SH-SY5Y (cell line): ENCODE data around the gene PCK2.

Source experiments
- GATA2 ChIP-seq: IDR thresholded peaks from 2 replicates; pipeline ENCODE4 v1.6.1; 2011; ENCODE audit warnings: mild to moderate bottlenecking, low read depth, low read length
- GATA3 ChIP-seq: IDR thresholded peaks from 2 replicates; pipeline ENCODE4 v1.6.1; 2011; ENCODE audit warnings: low read depth, mild to moderate bottlenecking, low read length, moderate library complexity

Gene PCK2

GRCh38 chr14:24070285-24071143 lies 23.6 kb upstream of the PCK2 start:
- no peak for TF ChIP-seq GATA3
- TF ChIP-seq GATA2: no peak

DNA sequence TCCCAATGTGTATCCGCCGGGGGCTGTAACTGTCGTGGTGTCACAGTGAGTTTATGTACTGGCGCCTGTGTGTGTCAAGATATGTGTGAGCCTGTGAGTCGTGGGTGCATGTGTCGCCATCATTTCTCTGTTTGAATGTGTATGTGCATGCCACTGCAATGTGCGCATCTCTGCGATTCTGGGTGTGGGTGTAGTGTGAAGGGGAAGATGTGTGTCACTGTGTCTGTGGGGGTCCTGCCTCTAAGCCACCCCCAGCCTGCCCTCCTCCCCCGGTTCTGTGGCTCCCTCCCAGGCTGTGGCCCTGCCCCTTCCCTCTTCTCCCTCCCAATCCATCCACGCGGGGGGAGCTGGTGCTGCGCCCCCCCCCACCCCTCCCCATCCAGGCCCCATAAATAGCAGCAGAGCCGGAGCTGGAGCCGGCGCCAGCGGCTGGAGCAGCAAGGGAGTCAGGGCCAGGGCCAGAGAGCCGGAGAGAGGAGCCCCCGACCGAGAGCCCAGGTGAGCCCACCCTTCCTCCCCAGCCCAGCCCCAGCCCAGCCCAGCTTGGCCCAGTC lies 22.9 kb upstream of the PCK2 start, which contains the start of gene CPNE6:
TSS of gene CPNE6 (plus strand) at position 419 of the 554 bp plus-strand sequence. CDS start 1,375 bp downstream, outside the sequence.
- TF ChIP-seq GATA2 (no peak), GATA3 (no peak)

GRCh38 chr14:24071836-24072430 lies 22.2 kb upstream of the PCK2 start:
- TF ChIP-seq GATA2: no peak
- no peak for TF ChIP-seq GATA3

- TF ChIP-seq GATA3 (no peak), GATA2 (no peak)
These were observed 21.7 kb upstream of the PCK2 start for GRCh38 chr14:24072436-24072835.

DNA sequence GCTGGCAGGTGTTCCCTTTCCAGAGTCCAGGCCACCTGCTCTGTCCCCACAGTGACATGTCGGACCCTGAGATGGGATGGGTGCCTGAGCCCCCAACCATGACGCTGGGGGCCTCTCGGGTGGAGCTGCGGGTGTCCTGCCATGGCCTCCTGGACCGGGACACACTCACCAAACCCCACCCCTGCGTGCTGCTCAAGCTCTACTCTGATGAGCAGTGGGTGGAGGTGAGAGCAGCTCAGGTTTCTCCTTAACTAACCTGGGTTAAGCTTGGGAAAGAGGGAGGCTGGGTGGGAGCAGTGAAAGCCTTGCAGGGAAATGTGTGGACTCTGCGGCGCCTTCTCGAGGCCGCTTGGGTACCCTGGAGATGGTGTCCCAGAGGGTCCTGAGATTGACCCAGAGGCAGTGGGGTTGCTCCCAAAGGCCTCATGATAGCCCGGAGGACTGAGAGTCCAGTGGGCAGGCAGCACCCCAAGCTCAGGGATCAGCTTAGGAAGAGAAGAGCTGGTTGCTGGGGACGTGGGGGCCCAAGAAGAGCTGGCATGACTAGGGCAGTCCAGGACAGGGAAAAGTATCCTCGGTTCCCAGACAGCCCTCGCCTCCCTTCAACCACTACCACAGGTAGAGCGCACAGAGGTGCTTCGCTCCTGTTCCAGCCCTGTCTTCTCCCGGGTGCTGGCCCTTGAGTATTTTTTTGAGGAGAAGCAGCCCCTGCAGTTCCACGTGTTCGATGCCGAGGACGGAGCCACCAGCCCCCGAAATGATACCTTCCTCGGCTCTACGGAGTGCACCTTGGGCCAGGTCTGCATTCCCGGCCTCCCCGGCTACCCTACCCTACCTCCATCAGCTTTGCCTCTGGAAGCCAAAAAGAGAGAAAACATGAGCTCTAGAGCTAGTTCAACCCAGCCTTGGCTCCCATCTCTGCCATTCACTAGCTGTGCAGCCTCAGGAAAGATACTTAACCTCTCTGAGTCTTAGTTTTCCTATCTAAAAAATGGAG lies 20.9 kb upstream of the PCK2 start:
- TF ChIP-seq GATA2 (no peak), GATA3 (no peak)

- TF ChIP-seq GATA2: no peak
- no peak for TF ChIP-seq GATA3
These were observed 19.3 kb upstream of the PCK2 start for GRCh38 chr14:24074625-24075484.

- no peak for TF ChIP-seq GATA2
These were observed 18.4 kb upstream of the PCK2 start for GRCh38 chr14:24075485-24076301.

DNA sequence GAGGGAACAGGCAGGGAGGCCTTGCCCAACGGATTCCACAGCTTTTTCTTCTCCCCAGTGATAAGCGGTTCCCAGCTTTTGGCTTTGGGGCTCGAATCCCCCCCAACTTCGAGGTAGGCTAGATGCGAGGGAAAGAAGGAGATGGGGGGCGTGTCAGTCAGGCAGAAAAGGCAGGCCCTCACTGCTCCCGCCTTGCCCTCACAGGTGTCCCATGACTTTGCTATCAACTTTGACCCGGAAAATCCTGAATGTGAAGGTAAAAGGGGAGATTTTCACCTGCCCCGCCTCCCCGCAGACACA lies 17.9 kb upstream of the PCK2 start:
- TF ChIP-seq GATA2 (no peak), GATA3 (no peak)

GRCh38 chr14:24077086-24077485 lies 17.0 kb upstream of the PCK2 start:
- TF ChIP-seq GATA3: no peak
- no peak for TF ChIP-seq GATA2

GRCh38 chr14:24078146-24078545 lies 16.0 kb upstream of the PCK2 start:
- TF ChIP-seq GATA3: no peak
- no peak for TF ChIP-seq GATA2

- TF ChIP-seq GATA2: no peak
- TF ChIP-seq GATA3: no peak
These were observed 14.5 kb upstream of the PCK2 start for GRCh38 chr14:24079491-24080141.

DNA sequence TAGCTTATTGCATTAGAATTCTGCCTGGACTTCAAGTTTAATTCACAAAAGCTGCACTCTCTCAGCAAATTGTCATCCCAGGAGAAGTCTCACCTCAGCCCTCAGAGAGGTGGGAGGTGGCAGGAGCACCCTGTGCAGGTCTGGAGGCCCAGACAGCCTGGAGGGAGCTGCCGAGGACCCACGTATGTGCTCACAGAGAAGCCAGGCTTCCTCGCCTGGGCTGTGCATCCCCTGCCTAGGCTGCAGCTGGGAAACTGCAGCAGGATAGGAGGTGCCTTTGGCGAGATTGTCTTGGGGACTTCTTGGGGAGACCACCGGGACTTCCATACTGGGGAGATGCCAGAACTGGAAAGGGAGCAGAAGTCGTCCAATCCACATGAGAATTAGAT lies 14.0 kb upstream of the PCK2 start:
- TF ChIP-seq GATA3 (no peak), GATA2 (no peak)
